GM21737 (cell line): ENCODE measurements around the gene RSPH4A.
"Not testable (repeated sequence)": the region's sequence is repeated elsewhere in the genome, so short reads cannot be mapped to it uniquely, and the experiment has no call there.

Source experiments
- ATAC-seq: cut with Tn5 transposase; IDR thresholded peaks from one replicate; pipeline ENCODE4 v1.9.1; 2021; ENCODE audit warnings: mild to moderate bottlenecking, moderate library complexity; ENCODE audit not compliant: unreplicated experiment

RSPH4A gene

DNA sequence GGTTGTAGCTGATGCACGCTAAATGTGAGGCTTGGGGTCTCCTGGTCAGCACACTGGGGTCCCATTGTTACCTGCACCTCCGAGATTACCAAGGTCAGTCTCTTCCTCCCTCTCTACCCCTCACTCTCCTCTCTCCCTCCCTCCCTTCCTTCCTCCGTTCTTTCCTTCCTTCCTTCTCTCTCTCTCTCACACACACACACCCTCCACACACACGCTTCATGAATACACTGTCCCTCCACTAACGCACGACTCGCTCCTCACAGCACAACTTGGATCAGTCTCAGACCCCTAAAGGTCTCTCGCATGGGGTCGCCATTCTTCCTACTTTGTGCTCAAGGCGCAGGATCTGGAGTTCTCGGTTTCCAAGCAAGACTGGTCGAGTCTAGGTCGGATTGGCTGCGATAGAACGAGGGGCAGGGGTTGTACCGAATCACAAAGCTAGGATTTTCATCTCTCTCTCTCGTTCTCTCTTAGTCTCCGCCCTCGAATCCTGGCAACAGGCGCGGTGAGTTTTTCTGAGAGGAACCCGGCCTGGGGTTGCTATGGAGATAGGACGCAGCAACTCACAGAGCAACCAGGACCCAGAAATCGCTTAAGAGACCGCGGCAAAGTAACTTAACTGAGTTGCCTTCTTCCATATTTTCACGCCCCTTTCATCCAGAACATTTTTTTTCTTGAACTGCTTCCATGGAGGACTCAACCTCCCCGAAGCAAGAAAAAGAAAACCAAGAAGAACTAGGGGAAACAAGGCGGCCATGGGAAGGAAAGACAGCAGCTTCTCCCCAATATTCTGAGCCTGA is at the start of gene RSPH4A:
RSPH4A (plus strand) TSS at position 543 of the 800 bp plus-strand sequence; CDS start at position 688, 145 bp downstream.
- peak; percentile 98 for ATAC-seq

DNA sequence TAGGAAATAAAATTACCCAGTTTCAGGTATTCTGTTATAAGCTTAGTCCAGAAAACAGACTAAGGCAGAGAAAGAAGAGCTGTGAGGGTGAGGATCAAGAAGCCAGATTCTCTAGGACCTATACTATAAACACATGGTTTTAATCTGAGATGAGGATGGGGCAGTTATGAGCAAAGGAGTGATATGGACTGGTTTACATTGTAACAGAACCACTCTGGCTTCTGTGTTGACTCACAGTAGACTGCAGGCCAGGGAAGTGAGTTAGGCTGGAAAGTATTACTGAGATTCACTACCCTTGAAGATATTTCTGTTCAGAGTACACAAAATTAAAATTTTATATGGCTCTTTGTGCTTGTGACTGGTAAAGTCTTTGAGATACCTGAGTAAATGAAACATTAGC is 48.2 kb upstream of the RSPH4A start:
- no peak for ATAC-seq

DNA sequence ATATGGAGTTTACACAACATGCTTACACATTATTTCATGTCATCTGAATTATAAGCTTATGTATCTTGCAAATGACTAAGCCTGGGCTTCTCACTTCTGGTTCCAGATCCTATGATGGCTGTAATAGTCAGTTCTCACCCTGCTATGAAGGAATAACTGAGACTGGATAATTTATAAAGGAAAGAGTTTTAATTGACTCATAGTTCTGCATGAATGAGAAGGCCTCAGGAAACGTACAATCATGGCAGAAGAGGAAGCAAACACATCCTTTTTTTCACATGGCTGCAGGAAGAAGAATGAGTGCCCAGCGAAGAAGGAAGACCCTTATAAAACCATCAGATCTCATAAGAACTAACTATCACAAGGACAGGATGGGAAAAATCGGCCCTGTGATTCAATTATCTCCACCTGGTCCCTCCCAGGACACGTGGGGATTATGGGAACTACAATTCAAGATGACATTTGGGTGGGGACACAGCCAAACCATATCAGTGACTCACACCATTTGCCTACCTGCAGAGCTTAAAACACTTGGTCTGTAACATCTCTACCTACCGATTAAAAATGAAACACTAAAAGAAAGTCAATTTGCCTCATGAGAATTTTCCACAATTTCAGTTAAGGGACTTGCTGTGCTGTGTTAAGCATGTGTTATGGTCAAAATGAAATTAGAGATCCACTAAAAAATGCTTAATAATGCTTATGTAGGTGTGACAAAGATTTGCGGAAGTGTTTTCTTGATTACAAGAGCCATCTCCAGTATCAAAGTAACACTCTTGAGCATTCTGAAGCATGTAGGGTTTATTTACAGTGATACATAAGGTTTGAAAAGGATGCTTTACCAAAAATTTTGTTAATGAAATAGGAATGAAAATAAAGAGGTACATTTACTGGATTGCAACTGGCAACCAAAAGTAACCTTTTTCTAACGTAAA is 47.2 kb upstream of the RSPH4A start:
- ATAC-seq, result no peak

DNA sequence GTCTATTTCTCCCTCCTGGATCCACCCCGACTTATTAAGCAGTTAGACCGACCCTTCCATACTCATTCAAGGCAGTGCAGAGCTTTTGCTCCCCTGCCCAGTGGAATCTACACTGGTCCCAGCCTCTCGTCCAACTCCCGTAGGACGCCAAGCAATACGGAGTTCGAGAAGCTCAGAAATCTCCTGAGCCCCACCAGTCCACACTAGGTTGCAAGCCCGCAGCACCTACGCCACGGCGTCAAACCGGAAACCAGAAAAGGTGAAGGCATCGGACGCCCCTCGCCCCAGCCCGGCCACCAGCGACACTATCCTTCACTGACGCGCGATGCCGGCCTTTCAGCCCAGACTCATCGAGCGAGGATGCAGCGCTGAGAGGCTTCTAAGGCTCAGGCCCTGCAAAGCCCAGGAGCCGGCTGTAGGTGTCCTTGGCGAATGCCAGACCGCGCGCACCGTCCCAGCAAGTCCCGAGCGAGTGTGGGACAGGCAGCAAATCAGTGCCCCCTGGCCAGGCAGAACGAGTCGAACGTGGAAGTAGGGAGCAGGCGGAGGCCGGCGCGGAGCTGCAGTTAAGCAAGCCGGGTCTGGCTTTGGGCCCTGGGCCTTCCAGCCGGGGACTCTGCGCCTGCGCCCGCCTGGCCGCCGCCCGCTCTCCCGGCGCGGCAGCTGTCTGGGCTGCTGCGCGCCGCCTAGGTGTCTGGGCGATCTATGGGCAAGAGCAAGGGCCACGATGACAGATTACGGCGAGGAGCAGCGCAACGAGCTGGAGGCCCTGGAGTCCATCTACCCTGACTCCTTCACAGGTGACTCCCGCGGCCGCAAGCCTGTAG is 45.2 kb upstream of the RSPH4A start, which contains the start of gene RWDD1:
RWDD1 (plus strand) TSS at position 649 of the 827 bp plus-strand sequence; CDS start at position 728, 79 bp downstream.
- peak; percentile 96 for ATAC-seq

DNA sequence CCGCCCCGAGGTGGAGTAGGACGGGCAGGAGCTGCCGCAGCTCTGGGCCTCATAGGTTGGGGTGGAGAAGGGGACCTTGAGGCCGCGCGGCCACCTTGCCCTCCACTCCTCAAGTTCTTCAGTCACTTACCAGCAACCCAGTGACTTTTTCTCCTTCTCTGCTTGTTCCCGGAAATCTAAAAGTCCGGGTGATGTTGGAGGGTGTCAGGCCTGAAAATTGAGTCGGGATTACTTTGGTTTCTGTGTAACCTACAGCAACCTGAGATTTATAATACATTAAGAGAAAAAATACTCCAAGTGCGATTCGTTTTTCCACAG is 44.6 kb upstream of the RSPH4A start:
- ATAC-seq, result no peak

DNA sequence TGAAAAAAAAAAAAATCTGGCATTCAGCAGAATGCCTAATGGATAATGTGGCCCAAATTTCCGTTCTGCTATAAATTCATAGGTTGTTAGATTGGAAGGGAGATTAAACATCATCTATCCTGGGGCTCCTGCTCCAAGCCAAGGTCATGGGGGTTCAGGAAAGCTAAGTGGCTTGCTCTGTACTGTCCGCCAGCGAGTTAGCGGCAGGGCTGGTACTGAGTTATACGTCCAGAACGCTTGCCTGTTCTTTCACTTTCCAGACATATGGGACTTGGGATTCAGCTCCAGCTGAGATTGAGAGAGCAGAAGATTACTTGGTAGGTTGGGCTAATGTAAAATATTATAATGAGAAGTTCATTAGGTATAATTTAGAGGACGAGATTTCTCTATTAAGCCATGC is 44.1 kb upstream of the RSPH4A start:
- no peak for ATAC-seq

DNA sequence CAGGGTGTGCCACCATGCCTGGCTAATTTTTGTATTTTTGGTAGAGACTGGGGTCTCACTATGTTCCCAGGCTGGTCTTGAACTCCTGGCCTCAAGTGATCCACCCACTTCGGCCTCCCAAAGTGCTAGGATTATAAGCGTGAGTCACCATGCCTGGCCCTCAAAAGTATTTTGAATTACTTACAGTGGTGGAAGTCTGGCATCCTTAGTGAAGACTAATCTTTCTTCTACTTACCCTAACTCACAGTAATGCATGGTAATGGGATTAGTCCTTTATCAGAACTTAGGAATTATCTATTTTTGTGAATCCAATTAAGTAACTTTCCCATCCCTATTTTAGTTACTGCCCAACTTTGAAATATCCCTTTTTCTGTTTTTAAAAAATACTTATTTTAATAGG is 41.1 kb upstream of the RSPH4A start:
- no peak for ATAC-seq

DNA sequence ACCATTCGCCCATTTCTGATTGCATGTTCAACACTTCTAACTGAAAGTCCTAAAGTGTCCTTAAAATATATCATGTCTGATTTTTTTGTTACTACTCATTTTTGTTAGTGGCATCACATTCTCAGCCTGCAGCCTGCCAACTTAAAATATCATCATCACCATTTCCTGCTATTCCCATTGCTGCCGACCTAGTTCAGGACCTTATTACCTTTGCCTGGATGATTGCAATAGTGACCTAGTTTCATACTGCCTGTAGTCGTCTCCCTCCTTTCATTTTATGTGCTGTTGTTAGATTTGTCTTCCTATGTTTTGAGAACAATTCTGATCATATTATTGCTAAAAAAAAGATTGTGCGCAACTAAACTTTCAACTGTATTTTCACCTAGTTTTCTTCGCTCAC is 38.8 kb upstream of the RSPH4A start:
- ATAC-seq, result no peak

DNA sequence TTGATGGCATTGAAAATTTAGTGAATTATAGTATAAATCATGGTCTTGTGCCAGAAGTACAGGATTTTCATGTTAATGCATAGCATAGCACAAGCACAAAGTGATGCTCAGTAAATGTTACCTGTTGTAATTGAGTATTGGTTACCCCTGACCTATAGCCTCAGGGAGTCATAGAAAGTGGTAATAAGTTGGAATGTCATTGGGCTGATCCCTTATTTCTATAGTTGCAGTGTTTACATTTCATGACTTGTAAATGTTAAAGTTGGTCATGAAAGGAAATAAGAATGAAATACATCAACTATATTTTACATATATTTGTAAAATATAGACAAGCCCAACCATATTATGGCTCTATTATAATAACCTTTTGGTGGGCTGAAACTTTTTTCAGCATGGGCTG is 37.9 kb upstream of the RSPH4A start:
- no peak for ATAC-seq

DNA sequence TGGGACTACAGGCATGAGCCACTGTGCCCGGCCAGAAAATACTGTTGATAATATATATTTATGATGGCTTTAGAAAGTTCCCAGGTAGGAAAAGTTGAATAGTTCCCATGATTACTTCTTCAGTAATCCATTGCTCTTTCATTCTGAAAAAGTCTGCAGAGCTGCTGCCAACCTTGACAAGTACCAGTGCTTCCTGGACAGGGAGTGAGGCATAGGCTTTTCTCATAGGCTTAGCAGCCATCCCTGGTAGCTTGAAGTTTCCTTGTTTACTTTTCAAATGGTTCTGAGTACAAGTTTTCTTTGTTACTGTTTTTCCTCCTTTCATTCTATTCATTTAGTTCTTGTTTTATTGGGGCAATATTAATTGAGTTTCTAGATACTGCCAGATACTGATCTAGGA is 37.1 kb upstream of the RSPH4A start:
- no peak for ATAC-seq

DNA sequence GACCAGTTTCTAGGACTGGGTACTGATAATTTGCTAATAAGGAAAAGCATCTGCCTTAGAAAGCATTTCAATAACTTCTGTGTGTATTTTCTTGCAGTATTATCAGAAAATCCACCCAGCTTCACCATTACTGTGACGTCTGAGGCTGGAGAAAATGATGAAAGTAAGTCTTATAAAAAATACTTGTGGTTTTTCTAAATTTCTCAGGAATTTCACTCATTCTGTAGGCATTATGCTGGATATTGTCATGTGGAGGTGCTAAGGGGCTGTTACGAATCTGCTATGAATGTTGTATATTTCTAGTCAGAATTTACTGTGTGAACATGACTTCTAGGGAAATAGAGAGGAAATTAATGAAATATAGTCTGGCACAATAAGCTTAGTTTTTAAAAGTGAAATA is 36.1 kb upstream of the RSPH4A start:
- no peak for ATAC-seq

DNA sequence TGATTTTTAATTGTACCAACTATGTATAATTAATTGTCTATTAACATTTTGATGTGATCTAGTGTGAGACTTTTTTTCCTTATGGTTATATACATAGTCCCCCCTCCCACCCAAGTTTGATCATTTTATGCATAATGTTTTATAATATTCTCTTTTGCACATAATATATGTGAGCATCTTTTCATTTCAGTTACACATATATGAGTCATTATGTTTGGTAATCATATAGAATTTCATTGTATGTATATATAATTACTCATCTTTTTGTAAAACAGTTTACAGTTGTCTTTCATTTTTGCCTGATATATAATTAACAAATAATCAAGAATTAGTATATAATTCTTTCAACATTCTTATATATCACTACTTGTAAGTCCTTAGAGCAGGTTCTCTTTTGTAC is 30.0 kb upstream of the RSPH4A start:
- ATAC-seq, result no peak

DNA sequence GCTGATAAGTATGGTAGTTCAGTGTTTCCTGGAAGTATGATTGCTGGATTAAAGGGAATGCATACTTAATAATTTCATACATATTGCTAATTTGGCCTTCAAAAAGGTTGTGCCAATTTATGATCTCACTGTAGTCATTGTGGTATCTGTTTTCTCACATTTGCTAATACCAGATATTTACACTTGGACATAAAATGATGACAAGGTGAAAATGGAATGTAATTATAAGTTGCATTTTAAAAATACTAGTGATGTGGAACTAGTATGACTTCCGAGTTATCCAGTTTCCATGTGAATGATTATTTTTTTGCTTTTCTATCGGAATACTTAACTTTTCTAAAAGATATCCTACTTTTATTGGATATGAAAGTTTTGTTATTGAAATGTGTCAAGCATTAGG is 29.5 kb upstream of the RSPH4A start:
- no peak for ATAC-seq

DNA sequence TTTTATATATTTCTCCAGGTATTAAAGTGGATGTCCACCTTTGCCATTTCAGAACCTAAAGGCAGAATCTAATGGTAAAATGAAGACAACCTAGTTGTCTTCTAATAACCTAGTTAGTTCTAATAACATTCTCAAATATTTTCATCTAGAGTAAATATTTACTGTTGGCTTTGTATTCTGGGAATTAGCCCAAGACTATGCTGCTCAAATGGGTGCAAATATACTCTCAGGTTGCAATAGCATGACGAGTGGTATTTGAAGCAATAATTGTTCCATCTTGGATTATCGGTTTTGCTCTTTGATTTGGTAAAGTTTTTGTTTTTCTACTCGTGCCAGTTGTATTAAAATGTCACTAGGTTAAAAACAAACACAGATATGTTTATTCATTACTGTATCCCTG is 21.0 kb upstream of the RSPH4A start:
- no peak for ATAC-seq

DNA sequence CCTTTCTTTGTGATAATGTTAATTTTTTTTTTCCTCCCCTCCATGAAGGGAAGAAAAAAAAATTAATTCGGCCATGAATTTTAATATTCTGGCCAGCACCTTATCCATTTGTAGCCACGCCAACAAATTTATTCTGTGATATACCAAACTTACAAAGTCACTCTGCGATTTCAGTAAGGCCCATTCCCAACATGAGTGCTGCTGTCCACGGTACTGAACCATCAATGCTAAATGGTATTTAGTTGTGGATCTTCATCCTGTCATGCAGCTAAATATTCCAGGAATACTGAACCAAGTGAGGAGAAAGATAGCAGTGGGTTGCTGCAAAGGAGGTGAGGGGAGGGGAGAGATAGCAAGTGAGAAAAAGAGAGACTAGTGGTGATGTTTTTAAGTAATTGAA is 19.5 kb upstream of the RSPH4A start:
- ATAC-seq, result no peak

DNA sequence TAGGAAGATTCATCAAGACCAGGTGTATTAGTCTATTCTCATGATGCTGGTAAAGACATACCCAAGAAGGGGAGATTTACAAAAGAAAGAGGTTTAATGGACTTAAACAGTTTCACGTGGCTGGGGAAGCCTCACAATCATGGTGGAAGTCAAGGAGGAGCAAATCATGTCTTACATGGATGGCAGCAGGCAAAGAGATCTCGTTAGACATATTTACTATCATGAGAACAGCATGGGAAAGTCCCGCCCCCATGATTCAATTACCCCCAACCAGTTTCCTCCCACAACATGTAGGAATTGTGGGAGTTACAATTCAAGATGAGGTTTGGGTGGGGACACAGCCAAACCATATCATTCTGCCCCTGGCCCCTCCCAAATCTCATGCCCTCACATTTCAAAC is 12.4 kb upstream of the RSPH4A start:
- ATAC-seq, result not testable (repeated sequence)

DNA sequence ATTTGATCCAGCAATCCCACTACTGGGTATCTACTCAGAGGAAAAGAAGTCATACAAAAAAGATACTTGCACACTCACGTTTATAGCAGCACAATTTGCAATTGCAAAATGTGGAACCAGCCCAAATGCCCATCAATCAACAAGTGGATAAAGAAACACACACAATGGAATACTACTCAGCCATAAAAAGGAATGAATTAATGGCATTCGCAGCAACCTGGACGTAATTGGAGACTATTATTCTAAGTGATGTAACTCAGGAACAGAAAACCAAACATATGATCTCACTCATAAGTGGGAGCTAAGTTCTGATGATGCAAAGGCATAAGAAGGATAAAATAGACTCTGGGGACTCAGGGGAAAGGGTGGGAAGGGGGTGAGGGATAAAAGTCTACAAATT is 11.4 kb upstream of the RSPH4A start:
- ATAC-seq, result not testable (repeated sequence)

DNA sequence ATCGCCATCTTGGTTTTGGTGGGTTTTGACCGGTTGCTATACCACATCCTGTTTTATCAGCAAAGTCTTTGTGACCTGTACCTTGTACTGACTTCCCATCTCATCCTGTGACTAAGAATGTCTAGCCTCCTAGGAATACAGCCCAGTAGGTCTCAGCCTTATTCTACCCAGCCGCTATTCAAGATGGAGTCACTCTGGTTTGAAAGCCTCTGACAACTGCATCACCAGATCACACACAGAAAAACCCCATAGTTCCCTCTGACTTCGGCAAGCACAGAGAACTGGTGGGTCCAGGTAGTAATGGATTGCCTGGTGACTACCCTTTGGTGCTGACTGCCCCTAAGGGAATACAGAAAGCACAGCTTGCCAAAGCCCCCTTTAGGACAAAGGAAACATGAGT is 10.3 kb upstream of the RSPH4A start:
- no peak for ATAC-seq

DNA sequence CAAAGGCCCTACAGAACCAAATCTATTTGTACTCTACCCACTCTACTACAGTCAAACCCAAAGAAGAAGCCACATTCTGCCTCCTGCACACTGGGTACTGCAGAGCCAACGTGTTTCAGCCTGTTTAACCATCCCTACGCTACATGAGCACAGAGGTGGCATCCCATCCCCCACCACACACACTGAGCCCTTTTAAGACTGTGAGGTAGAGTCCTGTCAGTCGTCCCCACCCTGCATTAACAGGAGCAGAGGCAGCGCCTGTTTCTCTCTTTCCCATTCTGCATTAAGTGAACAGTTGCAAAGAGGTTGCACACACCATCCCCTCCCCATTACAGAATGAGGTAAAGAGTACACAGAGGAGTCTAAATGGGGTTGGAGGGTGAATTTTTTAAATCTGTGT is 5.2 kb upstream of the RSPH4A start:
- no peak for ATAC-seq

DNA sequence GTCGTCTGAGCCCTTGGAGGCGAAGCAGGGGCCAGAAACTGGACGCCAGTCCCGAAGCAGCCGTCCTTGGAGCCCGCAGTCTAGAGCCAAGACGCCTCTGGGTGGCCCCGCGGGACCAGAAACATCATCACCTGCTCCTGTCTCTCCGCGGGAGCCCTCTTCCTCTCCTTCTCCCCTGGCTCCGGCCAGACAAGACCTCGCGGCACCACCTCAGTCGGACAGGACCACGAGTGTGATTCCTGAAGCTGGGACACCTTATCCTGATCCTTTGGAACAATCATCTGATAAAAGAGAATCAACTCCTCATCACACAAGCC is 416 bp downstream of the RSPH4A start:
- ATAC-seq, result peak; percentile 42

DNA sequence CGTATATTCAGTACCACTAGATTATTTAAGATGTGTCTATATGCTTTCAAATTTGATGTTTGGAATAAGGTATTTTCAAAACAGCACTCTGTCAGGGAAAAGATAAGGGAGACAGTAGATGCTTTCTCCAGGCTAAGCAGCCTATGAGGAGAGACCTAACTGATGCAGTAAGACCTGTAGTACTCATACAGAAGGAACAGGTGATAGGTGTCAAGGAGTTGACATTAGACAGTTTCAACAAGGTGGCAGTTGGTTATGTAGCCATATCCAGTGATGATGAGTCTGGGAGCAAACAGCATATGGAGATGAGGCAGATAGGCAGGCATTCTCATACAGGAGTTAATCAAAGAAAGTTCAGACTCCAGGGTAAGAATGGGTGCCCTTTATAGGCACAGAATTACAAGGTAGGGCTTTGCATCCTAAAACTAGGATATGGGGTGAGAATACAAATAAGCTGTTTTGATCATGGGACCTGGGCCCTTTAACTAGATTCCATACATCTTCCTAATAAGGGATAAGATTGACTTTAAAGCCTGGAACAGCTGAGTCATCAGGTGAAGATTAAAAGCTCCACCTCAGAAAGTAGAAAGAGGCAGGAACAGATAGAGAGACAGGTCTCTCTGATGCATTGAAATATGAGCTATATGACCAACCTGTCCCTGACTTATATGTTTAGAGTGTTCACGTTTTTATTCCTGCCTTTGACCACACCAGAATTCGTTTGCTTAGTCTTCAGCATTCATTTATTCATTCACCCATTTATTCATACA is 7.9 kb downstream of the RSPH4A start:
- no peak for ATAC-seq
